Immature natural killer cell (primary cell): ENCODE measurements around the gene UBE2H. TPM values are rescaled to one million over a fixed set of nuclear protein-coding genes. Genes with fewer than 3 reads are reported as not detected.

Source experiments
- DNase-seq, 3 donors: peaks; one replicate each; pipeline ENCODE4 v3.0.0; 2022; ENCODE audit warnings: mixed read lengths in 1 of 3
- H3K27ac Mint-ChIP-seq, 6 donors: one replicate each; pipeline ENCODE4 v1.8.0; 2020; ENCODE audit warnings: mixed read lengths in 6 of 6, mild to moderate bottlenecking in 5 of 6, inconsistent platforms in 4 of 6, moderate library complexity in 3 of 6
- H3K27me3 Mint-ChIP-seq, 3 donors: one replicate each; pipeline ENCODE4 v1.8.0; 2020 to 2021; ENCODE audit warnings: low read depth in 3 of 3, mild to moderate bottlenecking in 3 of 3, mixed read lengths in 3 of 3, moderate library complexity in 3 of 3, inconsistent platforms in 1 of 3
- H3K36me3 Mint-ChIP-seq, 3 donors: one replicate each; pipeline ENCODE4 v1.8.0; 2020; ENCODE audit warnings: mixed read lengths in 3 of 3, inconsistent platforms in 2 of 3, mild to moderate bottlenecking in 2 of 3
- H3K4me1 Mint-ChIP-seq, 2 donors: one replicate each; pipeline ENCODE4 v1.8.0; 2020; ENCODE audit warnings: inconsistent platforms in 2 of 2, mild to moderate bottlenecking in 2 of 2, mixed read lengths in 2 of 2, moderate library complexity in 1 of 2
- H3K4me3 Mint-ChIP-seq, 5 donors: one replicate each; pipeline ENCODE4 v1.8.0; 2020; ENCODE audit warnings: mild to moderate bottlenecking in 5 of 5, mixed read lengths in 5 of 5, inconsistent platforms in 3 of 5, moderate library complexity in 3 of 5
- H3K9me3 Mint-ChIP-seq, 6 donors: one replicate each; pipeline ENCODE4 v1.8.0; 2020; ENCODE audit warnings: mild to moderate bottlenecking in 6 of 6, mixed read lengths in 6 of 6, inconsistent platforms in 4 of 6, moderate library complexity in 3 of 6
- polyA plus RNA-seq, 3 donors: library from polyadenylated mRNA; unstranded; fragments of 300-500 nt; fragmentation: Illumina TruSeq; gene quantifications; one replicate each; pipeline ENCODE4 v1.2.3, GENCODE V29; 2021

The UBE2H gene
- polyA plus RNA-seq, 3 donors from 2014 or later: 28.1 to 71.9 (median 32.2) TPM

DNA sequence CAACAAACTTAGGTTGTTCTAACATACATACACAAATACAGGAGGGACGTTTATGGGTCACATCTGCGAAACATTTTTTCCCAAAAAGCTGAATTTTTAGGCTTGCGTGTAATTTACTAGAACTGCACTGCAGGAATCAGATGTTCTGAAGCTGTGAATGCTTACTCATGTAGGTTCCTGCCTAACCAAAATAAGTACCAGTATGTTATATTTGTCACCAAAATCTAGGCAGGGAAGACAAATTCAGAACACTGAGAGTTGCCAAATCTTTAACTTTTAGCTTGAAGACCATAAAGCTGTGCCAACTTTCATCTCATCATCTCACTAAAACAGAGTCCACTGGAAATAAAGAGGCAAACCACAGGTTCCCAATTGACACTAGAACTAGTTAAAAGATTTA lies 5.7 kb downstream of the UBE2H start:
- H3K27me3 Mint-ChIP-seq: peaks cover 4 to 8% (median 8%) of the 10 kb centered on the region in 3 donors
- peaks cover 16 to 37% of the 10 kb centered on the region in 2 donors for H3K4me1 Mint-ChIP-seq
- H3K27ac Mint-ChIP-seq: no peak overlapping the region
- no peaks in the 10 kb centered on the region for H3K9me3 Mint-ChIP-seq
- DNase-seq: no peak
- H3K4me3 Mint-ChIP-seq: no peak overlapping the region
- peaks cover 0 to 12% (median 9%) of the 10 kb centered on the region in 3 donors for H3K36me3 Mint-ChIP-seq

DNA sequence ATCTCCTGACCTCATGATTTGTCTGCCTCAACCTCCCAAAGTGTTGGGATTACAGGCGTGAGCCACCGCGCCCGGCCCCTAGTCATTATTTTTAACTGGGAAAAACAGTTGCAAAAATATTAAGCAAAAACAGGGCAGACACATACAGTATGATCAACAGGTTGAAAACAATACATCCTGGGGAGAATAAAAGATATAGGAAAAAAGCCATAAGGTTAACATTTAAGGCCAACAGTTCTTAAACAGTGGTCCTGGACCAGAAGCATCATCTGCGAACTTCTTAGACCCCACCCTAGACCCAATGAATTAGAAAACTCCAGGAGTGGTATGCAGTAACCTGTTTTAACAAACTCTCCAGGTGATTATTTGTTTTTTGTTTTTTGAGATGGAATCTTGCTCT lies 6.5 kb downstream of the UBE2H start:
- no peak for DNase-seq
- peak overlapping the region in 1 of 6 donors; percentile 35 for H3K27ac Mint-ChIP-seq
- peaks cover 0 to under 1% (median under 1%) of the 10 kb centered on the region in 3 donors for H3K27me3 Mint-ChIP-seq
- no peak overlapping the region for H3K4me3 Mint-ChIP-seq
- H3K9me3 Mint-ChIP-seq: no peaks in the 10 kb centered on the region
- H3K36me3 Mint-ChIP-seq: peaks cover 0 to 12% (median 9%) of the 10 kb centered on the region in 3 donors
- peaks cover 16 to 37% of the 10 kb centered on the region in 2 donors for H3K4me1 Mint-ChIP-seq

DNA sequence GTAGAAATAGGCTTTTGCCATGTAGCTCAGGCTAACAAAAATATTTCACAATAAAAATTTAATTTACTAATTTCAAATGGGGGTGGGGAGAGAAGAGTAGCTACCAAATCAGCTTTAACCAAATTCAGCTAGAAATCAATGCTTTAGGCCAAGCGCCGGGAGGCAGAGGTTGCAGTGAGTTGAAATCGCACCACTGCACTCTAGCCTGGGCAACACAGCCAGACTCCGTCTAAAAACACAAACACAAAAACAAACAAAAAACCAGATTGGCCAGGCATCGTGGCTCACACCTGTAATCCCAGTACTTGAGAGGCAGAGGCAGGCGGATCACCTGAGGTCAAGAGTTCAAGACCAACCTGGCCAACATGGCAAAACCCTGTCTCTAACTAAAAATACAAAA lies 9.4 kb downstream of the UBE2H start:
- H3K4me3 Mint-ChIP-seq: no peak overlapping the region
- H3K4me1 Mint-ChIP-seq: peaks cover 24 to 54% of the 10 kb centered on the region in 2 donors

DNA sequence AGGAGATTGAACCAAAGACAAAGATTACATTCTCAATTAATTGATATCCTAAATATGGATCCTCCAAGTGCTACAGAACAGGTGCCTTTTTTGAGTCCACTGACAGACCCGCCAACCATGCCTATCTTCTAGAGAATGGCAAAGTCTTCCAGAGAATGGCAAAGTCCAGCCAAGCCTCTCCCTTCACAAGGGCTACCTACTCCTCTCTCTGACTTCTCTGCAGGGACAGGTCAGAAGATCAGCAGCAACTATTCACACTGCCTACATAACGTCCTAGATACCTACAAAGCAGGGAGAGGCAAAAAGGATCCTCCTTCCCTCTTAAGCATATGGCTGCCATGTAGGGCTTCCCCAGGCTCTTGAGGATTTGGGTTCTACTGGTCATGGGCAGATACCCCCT lies 12.4 kb downstream of the UBE2H start:
- H3K36me3 Mint-ChIP-seq: peaks cover 0 to 9% (median 7%) of the 10 kb centered on the region in 3 donors
- H3K4me3 Mint-ChIP-seq: no peak overlapping the region
- H3K27me3 Mint-ChIP-seq: no peaks in the 10 kb centered on the region
- DNase-seq: no peak
- H3K27ac Mint-ChIP-seq: peak overlapping the region in 2 of 6 donors; percentile 28 to 61
- H3K4me1 Mint-ChIP-seq: peaks cover 19 to 35% of the 10 kb centered on the region in 2 donors
- no peaks in the 10 kb centered on the region for H3K9me3 Mint-ChIP-seq

More for the DNA sequence above, 9.4 kb downstream of the UBE2H start:
- no peak for DNase-seq
- Mint-ChIP-seq H3K27ac (peak overlapping the region in 1 of 6 donors; percentile 67), H3K27me3 (no peaks in the 10 kb centered on the region), H3K9me3 (no peaks in the 10 kb centered on the region), H3K36me3 (peaks cover 0 to 12% (median 9%) of the 10 kb centered on the region in 3 donors)

DNA sequence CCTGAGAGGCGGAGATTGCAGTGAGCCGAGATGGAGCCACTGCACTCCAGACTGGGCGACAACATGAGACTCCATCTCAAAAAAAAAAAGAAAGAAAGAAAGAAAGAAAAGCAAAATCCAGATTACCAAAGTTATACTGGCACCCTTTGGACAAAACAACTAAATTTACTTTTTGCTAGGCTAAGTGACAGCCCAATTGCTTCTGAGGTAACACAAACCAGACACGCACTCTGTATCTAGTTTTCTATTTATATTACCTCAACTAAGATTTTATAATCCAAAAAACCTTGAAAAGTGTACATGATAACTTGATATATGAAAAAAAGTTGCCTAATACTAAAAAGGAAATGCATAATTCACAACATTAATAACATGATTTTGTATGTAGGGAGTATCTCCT lies 12.9 kb downstream of the UBE2H start:
- H3K4me1 Mint-ChIP-seq: peaks cover 15 to 31% of the 10 kb centered on the region in 2 donors
- H3K4me3 Mint-ChIP-seq: no peak overlapping the region
- no peaks in the 10 kb centered on the region for H3K27me3 Mint-ChIP-seq
- DNase-seq: no peak
- H3K27ac Mint-ChIP-seq: peak overlapping the region in 1 of 6 donors; percentile 61
- H3K36me3 Mint-ChIP-seq: peaks cover 0 to 5% (median 3%) of the 10 kb centered on the region in 3 donors
- H3K9me3 Mint-ChIP-seq: no peaks in the 10 kb centered on the region

DNA sequence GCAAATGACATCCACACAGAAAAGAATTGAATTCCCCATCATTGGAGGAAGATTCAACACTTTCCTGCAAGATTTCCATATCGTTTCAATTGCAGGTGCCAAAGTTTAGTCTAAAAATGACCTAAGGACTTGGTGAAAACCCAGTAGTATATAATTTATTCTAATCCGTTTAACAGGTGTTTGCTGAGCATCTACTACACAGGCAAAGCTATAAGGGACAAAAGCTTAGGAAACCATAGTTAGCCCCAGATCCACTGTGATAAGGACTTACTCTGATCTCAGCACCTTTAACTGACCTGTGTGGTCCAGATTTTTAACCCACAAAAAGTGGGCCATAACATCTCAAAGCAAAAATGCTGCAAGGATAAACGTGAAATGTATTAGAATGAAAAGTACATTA lies 19.1 kb downstream of the UBE2H start:
- peaks cover 0 to 5% (median 4%) of the 10 kb centered on the region in 3 donors for H3K36me3 Mint-ChIP-seq
- no peak for DNase-seq
- H3K27me3 Mint-ChIP-seq: peaks cover 0 to 2% (median 0%) of the 10 kb centered on the region in 3 donors
- H3K27ac Mint-ChIP-seq: no peak overlapping the region
- H3K4me3 Mint-ChIP-seq: no peak overlapping the region
- H3K9me3 Mint-ChIP-seq: no peaks in the 10 kb centered on the region
- peaks cover 3 to 5% of the 10 kb centered on the region in 2 donors for H3K4me1 Mint-ChIP-seq

DNA sequence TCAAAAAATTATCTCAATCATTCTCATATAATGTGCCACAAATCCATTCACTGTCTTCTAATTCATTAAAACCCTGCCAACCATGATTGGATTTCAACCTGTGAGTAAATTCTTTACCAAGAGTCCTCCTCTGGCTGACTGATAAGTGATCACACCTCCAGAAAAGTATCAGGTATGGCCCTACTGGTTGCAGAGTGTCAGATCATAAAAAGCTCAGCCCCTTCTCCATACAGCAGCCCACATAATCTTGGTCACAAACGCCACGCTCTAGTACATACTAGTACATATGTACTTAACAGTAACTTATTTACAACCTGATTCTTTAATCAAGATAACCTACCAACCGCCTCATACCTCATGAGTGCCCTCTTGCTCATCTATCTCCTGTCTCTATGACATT lies 26.1 kb downstream of the UBE2H start:
- Mint-ChIP-seq H3K27ac (peak overlapping the region in 1 of 6 donors; percentile 43), H3K4me3 (no peak overlapping the region), H3K27me3 (peaks cover 0 to 3% (median 0%) of the 10 kb centered on the region in 3 donors), H3K9me3 (no peaks in the 10 kb centered on the region), H3K4me1 (peaks cover 25 to 46% of the 10 kb centered on the region in 2 donors), H3K36me3 (peaks cover 0 to 19% (median 10%) of the 10 kb centered on the region in 3 donors)
- no peak for DNase-seq

DNA sequence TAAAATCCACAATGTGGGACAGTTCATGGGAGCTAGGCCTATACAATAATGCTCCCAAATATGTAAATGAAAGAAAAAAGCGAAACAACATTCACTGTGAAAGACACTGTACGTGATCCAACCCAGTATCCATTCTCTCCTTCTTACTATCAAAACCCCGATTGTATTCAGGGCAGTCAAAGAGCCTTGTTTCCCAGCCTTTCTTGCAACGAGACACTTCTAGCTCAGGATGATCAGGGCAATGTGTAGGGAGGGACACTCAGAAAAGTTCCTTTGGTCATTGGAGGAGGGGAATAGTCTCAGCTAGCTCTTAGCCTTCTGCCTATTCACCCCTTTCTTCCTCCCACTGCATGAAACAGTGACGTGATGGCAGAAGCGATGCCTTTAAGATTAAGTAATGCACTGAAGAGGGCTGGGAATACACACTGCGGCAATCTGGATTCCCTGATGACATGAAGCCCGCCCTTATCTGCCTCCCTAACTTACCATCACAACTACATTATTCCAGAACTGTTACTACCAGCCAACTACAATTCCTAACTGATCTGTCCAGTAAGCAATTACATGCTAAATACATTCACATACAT lies 27.3 kb downstream of the UBE2H start:
- peak overlapping the region in 3 of 6 donors; percentile 5 to 53 (median 28) for H3K27ac Mint-ChIP-seq
- peaks cover 0 to 3% (median 0%) of the 10 kb centered on the region in 3 donors for H3K27me3 Mint-ChIP-seq
- no peaks in the 10 kb centered on the region for H3K9me3 Mint-ChIP-seq
- H3K4me1 Mint-ChIP-seq: peaks cover 27 to 54% of the 10 kb centered on the region in 2 donors
- H3K4me3 Mint-ChIP-seq: no peak overlapping the region
- no peak for DNase-seq
- peaks cover 3 to 19% (median 11%) of the 10 kb centered on the region in 3 donors for H3K36me3 Mint-ChIP-seq

DNA sequence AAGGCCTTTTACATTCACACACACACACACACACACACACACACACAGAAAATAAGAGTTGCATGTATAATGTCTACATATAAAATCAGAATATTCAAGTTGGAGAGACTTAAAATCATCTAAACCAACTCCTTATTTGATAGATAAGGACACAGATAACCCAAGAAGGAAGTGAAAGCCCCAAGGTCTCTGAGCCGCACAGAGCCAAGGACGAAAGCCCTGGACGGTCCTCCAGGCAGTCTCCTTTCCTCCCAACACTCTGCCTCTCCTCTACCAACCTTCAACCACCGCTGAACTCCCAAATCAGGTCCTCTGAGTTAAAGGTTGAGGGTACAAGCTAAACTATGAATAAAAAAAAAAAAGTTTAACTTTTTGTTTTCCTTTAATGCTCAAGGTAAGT lies 28.2 kb downstream of the UBE2H start:
- Mint-ChIP-seq H3K9me3 (no peaks in the 10 kb centered on the region), H3K27me3 (peaks cover 0 to 3% (median 0%) of the 10 kb centered on the region in 3 donors), H3K4me1 (peaks cover 28 to 60% of the 10 kb centered on the region in 2 donors), H3K4me3 (no peak overlapping the region), H3K27ac (peak overlapping the region in 4 of 6 donors; percentile 10 to 57 (median 32)), H3K36me3 (peaks cover 5 to 22% (median 14%) of the 10 kb centered on the region in 3 donors)
- DNase-seq: no peak

DNA sequence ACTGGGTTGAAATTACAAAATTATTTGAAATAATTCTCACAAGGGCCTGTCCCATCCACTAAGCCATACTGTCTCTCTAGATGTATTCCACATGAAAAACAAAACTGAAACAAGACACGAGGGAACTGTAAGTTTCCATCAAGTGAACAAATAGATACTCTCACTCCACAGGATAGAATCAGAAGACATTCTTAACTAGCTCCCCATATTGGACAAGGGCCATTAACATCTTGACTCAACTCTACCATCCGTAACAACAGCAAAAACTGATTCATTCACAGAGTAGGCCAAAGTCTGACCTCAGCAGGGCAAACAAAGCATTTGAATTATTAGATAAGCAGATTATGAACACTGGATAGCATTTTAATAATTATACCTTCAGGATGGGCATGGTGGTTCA lies 29.1 kb downstream of the UBE2H start:
- Mint-ChIP-seq H3K36me3 (peaks cover 9 to 22% (median 15%) of the 10 kb centered on the region in 3 donors), H3K27ac (peak overlapping the region; percentile 20 to 69 (median 32)), H3K9me3 (no peaks in the 10 kb centered on the region), H3K4me3 (peak overlapping the region in 1 of 5 donors; percentile 20), H3K27me3 (peaks cover 0 to 3% (median 0%) of the 10 kb centered on the region in 3 donors), H3K4me1 (peaks cover 31 to 60% of the 10 kb centered on the region in 2 donors)
- no peak for DNase-seq

DNA sequence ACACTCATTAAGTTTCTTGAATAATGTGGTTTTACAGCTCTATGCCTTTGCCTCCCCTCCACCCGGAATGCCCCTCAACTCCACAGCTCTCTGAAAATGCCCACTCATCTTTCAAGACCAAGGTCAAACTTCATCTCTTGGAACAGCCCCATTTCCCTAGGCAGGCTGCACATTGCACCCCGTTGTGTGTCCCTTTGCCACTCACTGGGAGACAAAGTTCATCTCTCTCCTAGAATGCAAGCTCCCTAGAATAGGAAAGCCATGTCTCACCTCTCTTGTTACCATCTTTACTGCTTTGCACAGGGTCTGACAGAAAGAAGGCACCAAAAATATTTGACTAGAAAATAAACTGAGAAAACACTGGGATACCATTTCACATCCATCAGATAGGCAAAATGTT lies 33.3 kb downstream of the UBE2H start:
- peaks cover 0 to 2% (median 0%) of the 10 kb centered on the region in 6 donors for H3K9me3 Mint-ChIP-seq
- H3K36me3 Mint-ChIP-seq: peaks cover 8 to 10% (median 9%) of the 10 kb centered on the region in 3 donors
- no peak overlapping the region for H3K4me3 Mint-ChIP-seq
- H3K27me3 Mint-ChIP-seq: peaks cover 0 to 2% (median 0%) of the 10 kb centered on the region in 3 donors
- peak overlapping the region in 2 of 6 donors; percentile 6 to 46 for H3K27ac Mint-ChIP-seq
- DNase-seq: no peak
- H3K4me1 Mint-ChIP-seq: peaks cover 52 to 71% of the 10 kb centered on the region in 2 donors

DNA sequence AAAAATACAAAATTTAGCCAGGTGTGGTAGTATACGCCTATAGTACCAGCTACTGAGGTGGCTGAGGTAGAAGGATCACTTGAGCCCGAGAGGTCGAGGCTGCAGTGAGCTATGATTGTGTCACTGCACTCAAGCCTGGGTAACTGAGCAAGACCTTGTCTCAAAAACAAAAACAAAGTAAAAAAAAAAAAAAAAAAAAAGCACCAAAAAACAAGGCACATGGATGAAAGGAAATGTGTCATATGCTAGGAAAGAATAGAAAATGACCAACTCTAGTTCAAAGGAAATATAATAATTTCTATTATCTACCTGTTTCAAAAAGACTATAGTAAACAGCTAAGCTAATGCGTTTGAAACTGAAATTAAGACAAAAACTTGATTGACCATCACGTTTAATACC lies 33.8 kb downstream of the UBE2H start:
- Mint-ChIP-seq H3K4me1 (peaks cover 52 to 71% of the 10 kb centered on the region in 2 donors), H3K4me3 (no peak overlapping the region), H3K27me3 (peaks cover 0 to 2% (median 0%) of the 10 kb centered on the region in 3 donors), H3K36me3 (peaks cover 8 to 10% (median 9%) of the 10 kb centered on the region in 3 donors), H3K9me3 (peaks cover 0 to 2% (median 0%) of the 10 kb centered on the region in 6 donors), H3K27ac (no peak overlapping the region)
- DNase-seq: no peak

DNA sequence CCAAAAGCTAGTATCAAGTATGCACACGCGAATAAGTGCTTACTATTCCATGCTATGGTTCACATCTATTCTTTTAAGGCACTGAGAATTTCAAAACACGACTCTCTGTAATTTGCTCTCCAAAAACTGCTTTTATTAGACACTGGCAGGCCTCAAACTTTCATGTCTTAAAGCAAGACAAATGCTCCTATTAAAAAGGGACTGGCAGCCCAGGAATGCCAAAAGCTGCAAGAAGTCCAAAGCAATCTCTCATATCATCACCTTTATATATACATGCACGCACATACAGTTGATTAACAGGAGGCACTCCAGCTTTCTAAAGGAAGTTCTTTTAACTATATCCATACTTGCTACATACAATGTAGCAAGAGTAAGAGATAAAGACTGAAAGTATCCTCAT lies 34.8 kb downstream of the UBE2H start:
- Mint-ChIP-seq H3K4me1 (peaks cover 54 to 71% of the 10 kb centered on the region in 2 donors), H3K9me3 (peaks cover 0 to 2% (median 0%) of the 10 kb centered on the region in 6 donors), H3K4me3 (no peak overlapping the region), H3K36me3 (peaks cover 8 to 10% (median 9%) of the 10 kb centered on the region in 3 donors), H3K27ac (peak overlapping the region in 1 of 6 donors; percentile 66), H3K27me3 (peaks cover 0 to 2% (median 0%) of the 10 kb centered on the region in 3 donors)
- DNase-seq: no peak

DNA sequence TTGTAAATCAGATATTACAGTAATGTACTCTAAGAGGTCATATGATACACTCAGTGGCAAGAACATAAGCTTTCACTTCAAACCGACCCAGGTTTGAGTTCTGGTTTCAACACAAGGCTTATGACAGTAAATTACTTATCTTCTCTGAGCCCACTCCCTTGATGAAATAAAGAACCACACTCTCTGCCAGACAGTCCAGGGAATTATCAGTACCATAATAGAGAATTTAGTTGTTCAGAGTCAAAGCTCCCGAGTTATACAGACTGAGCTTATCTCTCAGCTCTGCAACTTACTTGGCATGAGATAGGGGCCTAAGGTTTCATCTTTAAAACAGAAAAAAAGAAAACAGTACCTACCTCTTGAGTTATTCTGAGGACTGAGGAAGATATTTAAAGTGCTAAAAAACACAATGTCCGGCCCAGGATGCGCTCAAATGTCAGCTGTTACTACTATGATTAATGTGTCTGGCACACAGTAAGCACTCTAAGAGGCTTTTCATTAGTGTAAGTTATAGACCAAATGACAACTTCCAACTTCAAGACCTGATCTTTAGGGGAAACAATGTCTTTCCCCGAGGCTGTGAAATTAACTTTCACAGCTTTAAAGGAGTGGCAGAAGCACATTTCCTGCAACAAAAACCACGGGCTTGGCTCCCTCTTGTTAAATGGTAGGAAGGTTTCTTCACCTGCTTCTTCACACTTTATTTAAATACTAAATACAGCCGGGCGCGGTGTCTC lies 38.1 kb downstream of the UBE2H start:
- Mint-ChIP-seq H3K4me1 (peaks cover 67 to 83% of the 10 kb centered on the region in 2 donors), H3K36me3 (peaks cover 5 to 16% (median 6%) of the 10 kb centered on the region in 3 donors), H3K4me3 (peak overlapping the region; percentile 31 to 72 (median 63)), H3K27me3 (peaks cover 0 to 3% (median 0%) of the 10 kb centered on the region in 3 donors), H3K27ac (peak overlapping the region; percentile 87 to 92 (median 90)), H3K9me3 (peaks cover 0 to 2% (median 0%) of the 10 kb centered on the region in 6 donors)
- DNase-seq: peak; percentile 54 to 66 (median 63)
